22Rv1 (cell line): ENCODE data around the gene FBXO48.

ENCODE experiments used
- CTCF ChIP-seq: fragments of 450-650 bp; IDR thresholded peaks from 2 replicates; pipeline ENCODE4 v1.5.1; 2017; ENCODE audit warnings: mild to moderate bottlenecking
- ZFX ChIP-seq: fragments of 450-650 bp; IDR thresholded peaks from 2 replicates; pipeline ENCODE4 v1.6.1; 2017; ENCODE audit warnings: antibody characterized with exemption, borderline replicate concordance

GRCh38 chr2:68432696-68433658 is 34.1 kb downstream of the FBXO48 start:
- no peak for TF ChIP-seq CTCF
- TF ChIP-seq ZFX, result no peak
